WI38 (cell line): Measurements from ENCODE around the gene PIGH.

Experiments
- H3K4me3 ChIP-seq: 2 replicates; pipeline ENCODE4 v1.5.1; 2011; ENCODE audit warnings: low read depth, mild to moderate bottlenecking, control low read depth, low read length
- TF ChIP-seq, protein P1 (sequence below): IDR thresholded peaks from 2 replicates; pipeline ENCODE4 v1.5.1; 2012; ENCODE audit warnings: low read depth, mild to moderate bottlenecking, control low read depth, low read length

PIGH gene

DNA sequence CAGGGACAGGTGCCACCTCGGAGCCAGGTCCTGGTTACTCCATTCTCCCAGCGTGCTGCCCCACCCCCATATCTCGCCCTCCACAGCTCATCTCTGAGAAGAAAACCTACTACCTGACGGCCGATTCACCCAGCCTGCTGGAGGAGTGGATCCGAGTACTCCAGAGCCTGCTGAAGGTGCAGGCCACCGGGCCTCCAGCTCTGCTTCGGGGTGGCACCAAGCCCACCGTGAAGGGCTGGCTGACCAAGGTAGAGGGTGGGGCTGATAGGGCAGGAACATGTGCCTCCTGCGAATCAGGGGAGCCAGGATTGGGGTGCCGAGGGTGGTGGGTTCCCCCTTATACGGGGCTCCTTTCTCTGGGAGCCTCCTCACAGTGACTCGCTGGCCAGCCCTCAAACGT is 25.9 kb downstream of the PIGH start:
- TF ChIP-seq, protein P1, sequence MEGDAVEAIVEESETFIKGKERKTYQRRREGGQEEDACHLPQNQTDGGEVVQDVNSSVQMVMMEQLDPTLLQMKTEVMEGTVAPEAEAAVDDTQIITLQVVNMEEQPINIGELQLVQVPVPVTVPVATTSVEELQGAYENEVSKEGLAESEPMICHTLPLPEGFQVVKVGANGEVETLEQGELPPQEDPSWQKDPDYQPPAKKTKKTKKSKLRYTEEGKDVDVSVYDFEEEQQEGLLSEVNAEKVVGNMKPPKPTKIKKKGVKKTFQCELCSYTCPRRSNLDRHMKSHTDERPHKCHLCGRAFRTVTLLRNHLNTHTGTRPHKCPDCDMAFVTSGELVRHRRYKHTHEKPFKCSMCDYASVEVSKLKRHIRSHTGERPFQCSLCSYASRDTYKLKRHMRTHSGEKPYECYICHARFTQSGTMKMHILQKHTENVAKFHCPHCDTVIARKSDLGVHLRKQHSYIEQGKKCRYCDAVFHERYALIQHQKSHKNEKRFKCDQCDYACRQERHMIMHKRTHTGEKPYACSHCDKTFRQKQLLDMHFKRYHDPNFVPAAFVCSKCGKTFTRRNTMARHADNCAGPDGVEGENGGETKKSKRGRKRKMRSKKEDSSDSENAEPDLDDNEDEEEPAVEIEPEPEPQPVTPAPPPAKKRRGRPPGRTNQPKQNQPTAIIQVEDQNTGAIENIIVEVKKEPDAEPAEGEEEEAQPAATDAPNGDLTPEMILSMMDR = no peak
- H3K4me3 ChIP-seq = no peak overlapping the region

DNA sequence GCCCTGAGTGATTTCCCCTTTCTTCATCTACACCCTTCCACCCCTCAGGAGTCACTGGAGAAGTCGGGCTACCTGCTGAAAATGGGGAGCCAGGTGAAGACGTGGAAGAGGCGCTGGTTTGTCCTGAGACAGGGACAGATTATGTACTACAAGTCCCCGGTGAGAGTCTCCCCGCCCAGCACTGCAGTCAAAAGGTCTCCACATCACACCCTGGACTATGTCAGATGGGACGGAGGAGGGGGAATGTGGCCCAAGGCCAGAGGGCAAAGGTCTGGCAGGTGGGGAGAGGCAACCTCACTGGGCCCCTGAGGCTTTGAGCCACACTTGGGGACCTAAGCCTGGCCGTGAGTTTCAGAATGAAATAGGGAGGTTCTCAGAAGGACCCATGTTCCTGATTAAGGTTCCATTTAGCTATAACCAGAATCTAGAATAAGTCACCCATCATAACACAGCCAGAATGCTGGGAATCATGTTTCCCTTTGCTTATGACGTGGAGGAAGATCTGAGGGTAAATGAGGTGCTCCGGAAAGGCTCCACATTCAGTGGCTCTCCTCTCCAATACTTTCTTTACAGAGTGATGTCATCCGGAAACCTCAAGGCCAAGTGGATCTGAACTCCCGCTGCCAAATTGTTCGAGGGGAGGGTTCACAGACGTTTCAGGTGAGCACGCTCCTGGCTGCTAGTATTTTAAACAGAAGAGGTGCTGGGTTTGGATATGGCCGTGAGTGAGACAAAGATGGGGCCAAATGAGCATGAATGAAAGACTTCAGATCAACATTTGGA is 26.6 kb downstream of the PIGH start:
- TF ChIP-seq, protein P1 = no peak
- H3K4me3 ChIP-seq = no peak overlapping the region

DNA sequence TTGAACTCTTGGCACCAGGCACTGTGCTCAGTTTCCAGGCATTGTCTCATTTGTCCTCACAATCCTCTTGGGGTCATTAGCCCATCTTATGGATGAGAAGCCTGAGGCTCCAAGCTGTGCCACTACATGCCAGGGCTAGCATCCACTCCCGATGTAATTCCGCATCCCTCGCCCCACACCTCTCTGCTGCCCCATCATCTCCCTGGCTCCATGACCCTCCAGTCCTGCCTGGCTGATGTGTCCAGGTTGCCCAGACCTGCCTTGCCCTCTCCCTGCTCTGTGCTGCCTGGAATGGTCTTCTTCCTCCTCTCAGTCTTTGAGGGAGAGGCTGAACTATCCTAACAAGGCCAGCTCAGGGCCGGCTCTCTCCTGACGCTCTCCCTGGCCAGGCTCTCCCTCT is 27.5 kb downstream of the PIGH start:
- TF ChIP-seq, protein P1 = no peak
- no peak overlapping the region for H3K4me3 ChIP-seq

DNA sequence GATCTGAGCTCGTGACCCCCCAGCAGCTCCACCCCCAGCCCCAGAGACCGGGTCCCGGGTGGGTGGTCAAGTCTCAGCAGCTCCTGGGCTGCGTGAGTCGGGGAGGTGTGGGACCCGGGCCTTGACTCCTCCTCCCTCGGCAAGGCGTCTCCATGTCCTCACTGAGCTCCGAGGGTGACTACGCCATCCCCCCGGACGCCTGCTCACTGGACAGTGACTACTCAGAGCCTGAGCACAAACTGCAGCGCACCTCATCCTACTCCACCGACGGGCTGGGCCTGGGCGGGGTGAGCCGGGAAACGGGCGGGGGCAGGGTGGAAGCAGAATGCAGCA is 28.1 kb downstream of the PIGH start:
- TF ChIP-seq, protein P1 = no peak

DNA sequence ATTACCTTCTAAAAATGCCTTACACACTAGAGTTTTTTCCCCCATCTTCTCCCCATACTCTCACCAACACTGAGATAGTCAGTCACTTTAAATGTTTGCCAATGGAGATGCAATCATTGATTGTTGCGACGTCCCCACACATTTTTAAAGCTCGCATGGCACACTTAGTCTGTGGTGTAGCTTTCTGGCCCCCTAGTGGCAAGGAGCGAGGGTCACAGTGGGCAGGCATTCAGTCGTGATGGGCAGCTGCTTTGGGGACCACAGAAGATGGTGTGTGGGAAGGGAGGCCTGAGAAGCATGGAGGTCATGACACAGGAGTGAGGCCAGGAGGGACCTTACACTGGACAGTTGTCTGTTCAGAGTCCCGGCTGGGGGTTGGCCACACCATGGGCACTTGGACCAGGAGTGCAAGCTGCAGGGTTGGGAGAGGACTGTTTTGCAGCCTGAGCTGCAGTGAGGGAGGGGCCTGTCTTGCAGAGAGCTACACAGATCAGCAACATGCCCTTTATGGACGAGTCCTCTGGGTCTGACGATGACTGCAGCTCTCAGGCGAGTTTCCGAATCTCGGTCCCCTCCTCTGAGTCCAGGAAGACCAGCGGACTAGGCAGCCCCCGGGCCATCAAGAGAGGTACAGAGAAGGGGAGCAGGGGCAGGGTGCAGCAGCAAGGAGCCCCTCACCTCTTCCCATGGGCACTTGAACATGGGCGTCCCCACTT is 28.6 kb downstream of the PIGH start:
- H3K4me3 ChIP-seq = no peak overlapping the region
- TF ChIP-seq, protein P1 = peak; percentile 78

More for the DNA sequence above, 28.1 kb downstream of the PIGH start:
- H3K4me3 ChIP-seq = no peak overlapping the region

DNA sequence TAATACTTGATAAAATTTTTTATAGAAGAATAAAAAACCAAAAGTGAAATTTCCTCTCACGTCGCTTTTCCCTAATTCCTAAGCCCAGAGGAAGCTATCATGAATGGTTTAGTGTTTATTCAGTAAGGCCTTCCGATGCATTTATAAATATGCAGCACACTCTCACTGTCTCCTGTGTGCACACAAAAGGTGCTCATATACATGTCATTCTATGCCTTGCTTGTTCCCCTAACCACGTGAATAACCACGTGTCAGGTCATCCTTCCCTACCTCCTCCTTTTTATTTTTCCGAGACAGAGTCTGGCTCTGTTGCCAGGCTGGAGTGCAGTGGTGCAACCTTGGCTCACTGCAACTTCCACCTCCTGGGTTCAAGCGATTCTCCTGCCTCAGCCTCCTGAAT is 29.6 kb downstream of the PIGH start:
- TF ChIP-seq, protein P1 = no peak
- no peak overlapping the region for H3K4me3 ChIP-seq

DNA sequence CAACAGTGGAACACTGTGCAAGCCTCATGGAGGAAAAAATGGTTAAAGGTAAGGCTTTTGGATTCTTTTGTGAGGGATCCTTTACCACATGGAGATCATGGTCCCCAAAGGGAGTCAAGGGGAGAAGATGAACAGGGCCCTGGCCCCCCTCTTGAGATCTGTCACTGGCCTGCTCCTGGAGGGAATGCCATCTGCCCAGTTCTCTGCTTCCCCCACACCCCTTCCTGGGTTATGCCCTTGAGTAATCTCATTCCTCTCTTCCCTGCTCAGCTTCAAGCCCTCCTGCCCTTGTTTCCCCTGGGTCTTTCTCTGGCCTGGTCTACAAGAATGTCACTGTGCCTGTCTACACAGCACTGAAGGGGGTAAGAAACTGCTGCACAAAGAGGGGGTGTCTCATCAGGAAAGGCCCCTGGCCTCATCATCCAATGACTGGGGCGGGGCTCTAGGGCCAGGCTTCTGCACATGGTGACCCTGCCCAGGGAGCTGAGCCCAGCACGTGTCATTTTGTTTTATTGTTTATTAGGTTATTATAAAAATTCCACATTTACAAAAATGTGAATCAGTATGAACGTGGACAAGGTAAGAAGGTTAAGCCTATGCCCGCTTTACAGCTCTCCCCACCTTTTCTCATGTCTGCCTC is 30.3 kb downstream of the PIGH start:
- no peak overlapping the region for H3K4me3 ChIP-seq
- TF ChIP-seq, protein P1 = no peak
